GM18502 (cell line): ENCODE data around the gene FARP2.

ENCODE experiments used
- ATAC-seq: cut with Tn5 transposase; IDR thresholded peaks from one replicate; pipeline ENCODE4 v1.9.1; 2021; ENCODE audit warnings: mild to moderate bottlenecking; ENCODE audit not compliant: unreplicated experiment, poor library complexity

The FARP2 gene

GRCh38 chr2:241321886-241322285 is 34.2 kb upstream of the FARP2 start:
- ATAC-seq = no peak

- no peak for ATAC-seq
Measured at GRCh38 chr2:241323778-241324177, 32.3 kb upstream of the FARP2 start.

- ATAC-seq = no peak
Measured at GRCh38 chr2:241324775-241325174, 31.3 kb upstream of the FARP2 start.

GRCh38 chr2:241325257-241325656 is 30.8 kb upstream of the FARP2 start:
- ATAC-seq = no peak

- no peak for ATAC-seq
Measured at GRCh38 chr2:241329669-241330615, 26.1 kb upstream of the FARP2 start.

- ATAC-seq = no peak
Measured at GRCh38 chr2:241330616-241330981, 25.5 kb upstream of the FARP2 start.

GRCh38 chr2:241334813-241335212 is 21.3 kb upstream of the FARP2 start:
- ATAC-seq = no peak

- ATAC-seq = no peak
Measured at GRCh38 chr2:241339839-241340630, 16.1 kb upstream of the FARP2 start.

- ATAC-seq = no peak
Measured at GRCh38 chr2:241340631-241341163, 15.4 kb upstream of the FARP2 start.

GRCh38 chr2:241344925-241345651 is 11.0 kb upstream of the FARP2 start:
- ATAC-seq = no peak

- no peak for ATAC-seq
Measured at GRCh38 chr2:241349941-241350340, 6.1 kb upstream of the FARP2 start.

GRCh38 chr2:241350530-241350877 is 5.6 kb upstream of the FARP2 start:
- no peak for ATAC-seq

GRCh38 chr2:241350878-241351639 is 5.0 kb upstream of the FARP2 start:
- no peak for ATAC-seq

- no peak for ATAC-seq
Measured at GRCh38 chr2:241351640-241352031, 4.4 kb upstream of the FARP2 start.

GRCh38 chr2:241352227-241352626 is 3.9 kb upstream of the FARP2 start:
- no peak for ATAC-seq

- ATAC-seq = no peak
Measured at GRCh38 chr2:241354668-241355658, 1.1 kb upstream of the FARP2 start.

- no peak for ATAC-seq
Measured at GRCh38 chr2:241356871-241357260, 781 bp downstream of the FARP2 start.

- no peak for ATAC-seq
Measured at GRCh38 chr2:241357531-241357930, 1.4 kb downstream of the FARP2 start.

GRCh38 chr2:241358470-241358869 is 2.4 kb downstream of the FARP2 start:
- peak; percentile 40 for ATAC-seq
